IPS-NIHi7 (cell line): ENCODE data around the gene PPIE.

Experiments used
- DNase-seq: peaks from one replicate; pipeline ENCODE4 v3.0.0; 2012; ENCODE audit warnings: mixed read lengths; ENCODE audit errors: extremely low spot score

The PPIE gene

GRCh38 chr1:39805385-39805784 is 66.7 kb downstream of the PPIE start:
- no peak for DNase-seq

- no peak for DNase-seq
Measured at GRCh38 chr1:39808784-39809517, 70.3 kb downstream of the PPIE start.

- no peak for DNase-seq
Measured at GRCh38 chr1:39812913-39813312, 74.2 kb downstream of the PPIE start.
